ENCODE measurements around the gene TRPC6.
"Not testable (repeated sequence)": the region's sequence is repeated elsewhere in the genome, so short reads cannot be mapped to it uniquely, and the experiment has no call there.

DNA sequence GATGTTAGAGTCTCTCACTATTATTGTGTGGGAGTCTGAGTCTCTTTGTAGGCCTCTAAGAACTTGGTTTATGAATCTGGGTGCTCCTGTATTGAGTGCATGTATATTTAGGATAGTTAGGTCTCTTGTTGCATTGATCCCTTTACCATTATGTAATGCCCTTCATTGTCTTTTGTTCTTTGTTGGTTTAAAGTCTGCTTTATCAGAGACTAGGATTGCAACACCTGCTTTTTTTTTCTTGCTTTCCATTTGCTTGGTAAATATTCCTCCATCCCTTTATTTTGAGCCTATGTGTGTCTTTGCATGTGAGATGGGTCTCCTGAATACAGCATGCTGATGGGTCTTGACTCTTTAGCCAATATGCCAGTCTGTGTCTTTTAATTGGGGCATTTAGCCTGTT is 119.4 kb downstream of the TRPC6 start:
- TF ChIP-seq, protein P1, sequence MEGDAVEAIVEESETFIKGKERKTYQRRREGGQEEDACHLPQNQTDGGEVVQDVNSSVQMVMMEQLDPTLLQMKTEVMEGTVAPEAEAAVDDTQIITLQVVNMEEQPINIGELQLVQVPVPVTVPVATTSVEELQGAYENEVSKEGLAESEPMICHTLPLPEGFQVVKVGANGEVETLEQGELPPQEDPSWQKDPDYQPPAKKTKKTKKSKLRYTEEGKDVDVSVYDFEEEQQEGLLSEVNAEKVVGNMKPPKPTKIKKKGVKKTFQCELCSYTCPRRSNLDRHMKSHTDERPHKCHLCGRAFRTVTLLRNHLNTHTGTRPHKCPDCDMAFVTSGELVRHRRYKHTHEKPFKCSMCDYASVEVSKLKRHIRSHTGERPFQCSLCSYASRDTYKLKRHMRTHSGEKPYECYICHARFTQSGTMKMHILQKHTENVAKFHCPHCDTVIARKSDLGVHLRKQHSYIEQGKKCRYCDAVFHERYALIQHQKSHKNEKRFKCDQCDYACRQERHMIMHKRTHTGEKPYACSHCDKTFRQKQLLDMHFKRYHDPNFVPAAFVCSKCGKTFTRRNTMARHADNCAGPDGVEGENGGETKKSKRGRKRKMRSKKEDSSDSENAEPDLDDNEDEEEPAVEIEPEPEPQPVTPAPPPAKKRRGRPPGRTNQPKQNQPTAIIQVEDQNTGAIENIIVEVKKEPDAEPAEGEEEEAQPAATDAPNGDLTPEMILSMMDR (IDR thresholded peaks at IDR 0.05) = not testable (repeated sequence)
- TF ChIP-seq POLR2A (IDR thresholded peaks at IDR 0.05) = not testable (repeated sequence)

All from heart left ventricle (tissue), 13 donors.